GM12865 (cell line): ENCODE results near the gene KCNIP4.

Experiments
- DNase-seq: peaks from one replicate; pipeline ENCODE4 v3.0.0; 2010; ENCODE audit warnings: low read depth
- H3K4me3 ChIP-seq: 2 replicates; pipeline ENCODE4 v1.5.1; 2011; ENCODE audit warnings: mild to moderate bottlenecking, low read depth, low read length, control low read depth
- TF ChIP-seq, protein P1 (sequence below): IDR thresholded peaks from 2 replicates; pipeline ENCODE4 v1.5.1; 2011; ENCODE audit warnings: low read length, control low read depth, low read depth, inconsistent platforms; ENCODE audit not compliant: insufficient read depth; ENCODE audit errors: missing control alignments

Gene KCNIP4

DNA sequence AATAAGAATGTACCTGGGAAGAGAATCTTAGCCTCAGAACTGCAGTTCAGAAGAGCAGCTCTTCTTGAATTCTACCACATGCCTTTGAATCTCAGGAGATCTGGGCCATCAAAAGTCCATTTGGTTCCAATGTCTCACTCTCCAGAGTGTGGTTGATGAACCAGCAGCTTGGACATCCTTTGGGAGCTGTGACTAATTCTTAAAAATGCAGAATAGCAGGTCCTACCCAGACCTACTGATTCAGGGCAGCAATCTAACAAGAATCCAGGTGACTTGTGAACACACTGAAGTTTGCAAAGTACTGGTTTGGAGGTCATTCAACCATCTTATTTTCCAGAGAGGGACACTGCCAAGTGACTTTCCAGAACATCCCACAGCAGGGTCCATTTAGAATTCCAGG, 1003.6 kb downstream of the KCNIP4 start:
- TF ChIP-seq, protein P1, sequence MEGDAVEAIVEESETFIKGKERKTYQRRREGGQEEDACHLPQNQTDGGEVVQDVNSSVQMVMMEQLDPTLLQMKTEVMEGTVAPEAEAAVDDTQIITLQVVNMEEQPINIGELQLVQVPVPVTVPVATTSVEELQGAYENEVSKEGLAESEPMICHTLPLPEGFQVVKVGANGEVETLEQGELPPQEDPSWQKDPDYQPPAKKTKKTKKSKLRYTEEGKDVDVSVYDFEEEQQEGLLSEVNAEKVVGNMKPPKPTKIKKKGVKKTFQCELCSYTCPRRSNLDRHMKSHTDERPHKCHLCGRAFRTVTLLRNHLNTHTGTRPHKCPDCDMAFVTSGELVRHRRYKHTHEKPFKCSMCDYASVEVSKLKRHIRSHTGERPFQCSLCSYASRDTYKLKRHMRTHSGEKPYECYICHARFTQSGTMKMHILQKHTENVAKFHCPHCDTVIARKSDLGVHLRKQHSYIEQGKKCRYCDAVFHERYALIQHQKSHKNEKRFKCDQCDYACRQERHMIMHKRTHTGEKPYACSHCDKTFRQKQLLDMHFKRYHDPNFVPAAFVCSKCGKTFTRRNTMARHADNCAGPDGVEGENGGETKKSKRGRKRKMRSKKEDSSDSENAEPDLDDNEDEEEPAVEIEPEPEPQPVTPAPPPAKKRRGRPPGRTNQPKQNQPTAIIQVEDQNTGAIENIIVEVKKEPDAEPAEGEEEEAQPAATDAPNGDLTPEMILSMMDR: no peak

DNA sequence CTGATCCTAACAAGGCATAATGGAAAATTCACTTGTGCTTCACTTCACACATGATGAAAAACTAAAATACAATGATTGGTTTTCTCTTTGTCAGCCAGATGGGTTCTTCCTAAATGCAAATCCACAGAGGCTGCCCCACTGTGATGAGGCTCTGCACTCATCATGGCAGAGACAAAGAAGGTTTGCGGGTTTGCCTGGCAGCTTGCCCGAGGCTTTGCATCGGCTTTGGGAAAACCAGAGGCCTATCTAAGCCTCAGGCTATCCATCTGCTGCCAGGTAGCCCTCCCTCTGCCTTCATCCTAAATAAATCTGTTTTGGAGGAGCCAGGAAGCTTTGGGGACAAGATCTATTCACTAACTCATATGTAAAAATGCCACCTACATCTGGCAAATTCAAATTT, 1004.1 kb downstream of the KCNIP4 start:
- TF ChIP-seq, protein P1: no peak
- DNase-seq: no peak
- H3K4me3 ChIP-seq: no peak overlapping the region

More for the DNA sequence above, 1003.6 kb downstream of the KCNIP4 start:
- H3K4me3 ChIP-seq: no peak overlapping the region
- DNase-seq: no peak

DNA sequence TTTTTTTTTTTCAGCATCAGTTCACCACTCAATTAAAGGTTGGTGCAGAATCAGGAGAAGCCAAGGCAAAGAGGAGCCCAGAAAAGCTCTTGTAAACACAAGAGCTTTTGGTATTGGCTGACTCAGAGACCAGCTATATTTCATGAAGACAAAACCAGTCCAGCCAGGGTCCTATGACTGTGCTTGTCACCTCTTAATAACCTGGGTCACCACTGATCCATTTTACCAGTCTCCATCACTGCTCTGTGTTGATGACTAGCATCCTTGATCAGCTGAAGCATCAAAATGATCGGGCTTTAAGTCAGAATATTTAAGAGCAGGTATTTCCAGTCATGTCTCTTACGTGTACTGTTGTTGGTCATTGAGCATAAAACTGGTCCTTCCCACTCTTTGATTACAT, 1010.4 kb downstream of the KCNIP4 start:
- H3K4me3 ChIP-seq: no peak overlapping the region
- TF ChIP-seq, protein P1: no peak
- DNase-seq: no peak

DNA sequence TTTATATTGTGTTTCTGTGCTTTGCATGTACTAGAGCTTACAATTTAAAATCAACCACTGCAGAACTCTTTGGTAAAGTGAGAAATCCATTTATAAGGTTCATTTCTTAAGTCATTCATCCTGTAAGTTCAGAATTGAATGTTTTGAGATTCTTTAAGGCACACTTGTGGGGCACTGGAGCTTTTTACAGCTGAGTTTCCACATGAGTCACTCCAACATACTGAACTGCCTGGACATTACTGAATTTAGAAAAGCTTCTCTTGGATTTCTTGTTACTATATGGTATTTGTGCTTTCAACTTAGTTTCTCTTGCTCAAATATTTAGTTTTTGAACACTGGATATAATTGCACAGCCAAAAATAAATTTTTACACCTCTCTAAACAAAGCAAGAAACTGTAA, 1022.0 kb downstream of the KCNIP4 start:
- TF ChIP-seq, protein P1: no peak

DNA sequence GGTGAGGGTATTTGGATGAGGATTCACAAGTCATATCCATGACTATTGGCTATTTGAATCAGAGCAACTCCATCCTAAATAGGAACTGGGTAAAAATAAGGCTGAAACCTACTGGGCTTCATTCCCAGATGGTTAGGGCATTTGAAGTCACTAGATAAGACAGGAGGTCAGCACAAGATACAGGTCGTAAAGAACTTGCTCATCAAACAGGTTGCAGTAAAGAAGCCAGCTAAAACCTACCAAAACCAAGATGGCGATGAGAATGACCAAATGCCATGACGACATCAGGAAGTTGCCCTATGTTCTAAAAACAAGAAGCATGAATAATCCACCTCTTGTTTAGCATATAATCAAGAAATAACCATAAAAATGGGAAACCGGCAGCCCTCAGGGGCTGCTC, 1023.4 kb downstream of the KCNIP4 start:
- no peak overlapping the region for H3K4me3 ChIP-seq
- DNase-seq: no peak
- TF ChIP-seq, protein P1: no peak

More for the DNA sequence above, 1022.0 kb downstream of the KCNIP4 start:
- H3K4me3 ChIP-seq: no peak overlapping the region
- no peak for DNase-seq

DNA sequence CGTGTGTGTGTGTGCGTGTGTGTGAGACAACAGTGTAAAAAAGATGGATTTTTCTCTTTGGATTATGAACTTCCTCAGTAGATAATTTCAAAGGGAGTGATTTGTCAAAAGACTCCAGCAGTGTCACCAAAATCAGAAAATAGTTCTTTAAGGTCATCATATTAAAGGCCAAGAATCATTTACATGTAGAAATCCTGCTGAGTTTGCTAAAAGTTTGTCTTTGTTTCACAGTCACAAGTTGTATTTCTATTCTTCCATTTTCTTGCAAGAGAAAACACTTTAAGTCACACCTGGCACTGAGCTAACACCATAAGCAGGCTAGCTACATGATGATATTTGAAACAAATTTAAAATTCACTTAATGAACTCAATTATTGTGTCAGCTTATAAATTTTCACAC, 1025.6 kb downstream of the KCNIP4 start:
- no peak overlapping the region for H3K4me3 ChIP-seq
- no peak for DNase-seq
- TF ChIP-seq, protein P1: no peak

DNA sequence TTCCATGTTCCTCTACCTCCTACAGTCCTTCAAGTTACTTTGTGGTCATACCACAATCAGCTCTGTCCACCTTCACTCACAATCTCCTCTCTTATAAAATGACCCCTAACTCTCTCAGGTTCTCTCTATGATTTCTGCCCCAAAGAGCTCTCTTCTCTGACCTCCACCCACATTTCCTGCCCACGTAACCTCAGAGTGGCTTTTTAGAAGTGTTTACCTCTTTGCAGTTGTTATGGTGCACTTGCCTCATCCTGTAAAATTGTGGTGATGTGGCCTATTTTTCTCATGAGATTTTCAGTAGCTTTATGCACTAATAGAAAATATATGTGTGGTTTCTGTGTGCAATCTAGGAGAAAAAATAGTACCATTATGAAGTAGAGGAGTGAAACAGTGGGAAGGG, 1032.5 kb downstream of the KCNIP4 start:
- no peak for DNase-seq
- TF ChIP-seq, protein P1: no peak
- H3K4me3 ChIP-seq: no peak overlapping the region
